Fibroblast of lung (primary cell): ENCODE results near the gene KRT27.

Experiments used
- CTCF ChIP-seq, 2 donors: IDR thresholded peaks in 1 of 2; conservative IDR thresholded peaks in 1 of 2; 1 replicate in 1 of 2; 2 replicates in 1 of 2; pipeline ENCODE4 v1.5.1; 2011 to 2012; ENCODE audit warnings: low read length in 2 of 2, control low read depth in 1 of 2, inconsistent platforms in 1 of 2, low read depth in 1 of 2, mild to moderate bottlenecking in 1 of 2
- EZH2 ChIP-seq: IDR thresholded peaks from 2 replicates; pipeline ENCODE4 v1.5.1; 2012; ENCODE audit warnings: low read length, control low read depth, mild to moderate bottlenecking; ENCODE audit errors: missing control alignments

GRCh38 chr17:40777459-40777858 lies 4.9 kb downstream of the KRT27 start:
- TF ChIP-seq EZH2 (no peak), CTCF (conservative IDR thresholded peaks at IDR 0.05 in 1 of 2, IDR thresholded peaks at IDR 0.05 in 1 of 2; ENCODE audit: low read depth in 1 of 2, low read length in 2 of 2) (no peak)
